Fibroblast of pulmonary artery (primary cell): ENCODE results near the gene PTPRD.

Source experiments
- DNase-seq: peaks from one replicate; pipeline ENCODE4 v3.0.0-alpha.2; 2010; ENCODE audit warnings: low read depth
- H3K4me3 ChIP-seq: replicated peaks from 2 replicates; pipeline ENCODE4 v1.5.1; 2011; ENCODE audit warnings: low read depth, mild to moderate bottlenecking, control low read depth, low read length, moderate library complexity
- CTCF ChIP-seq: IDR thresholded peaks from 2 replicates; pipeline ENCODE4 v1.5.1; 2011; ENCODE audit warnings: mild to moderate bottlenecking, control low read depth, low read length, inconsistent platforms; ENCODE audit errors: missing control alignments

Gene PTPRD

GRCh38 chr9:9997585-9997984, 615.2 kb downstream of the PTPRD start:
- TF ChIP-seq CTCF: no peak
- H3K4me3 ChIP-seq: no peak overlapping the region

GRCh38 chr9:9996259-9996658, 616.5 kb downstream of the PTPRD start:
- no peak for DNase-seq
- no peak overlapping the region for H3K4me3 ChIP-seq
- TF ChIP-seq CTCF: no peak

More at GRCh38 chr9:9997585-9997984, 615.2 kb downstream of the PTPRD start:
- no peak for DNase-seq

- DNase-seq: no peak
- H3K4me3 ChIP-seq: no peak overlapping the region
Observed at GRCh38 chr9:9992936-9993335, 619.9 kb downstream of the PTPRD start.

GRCh38 chr9:9973062-9973461, 639.7 kb downstream of the PTPRD start:
- DNase-seq: no peak
- H3K4me3 ChIP-seq: no peak overlapping the region
- no peak for TF ChIP-seq CTCF

More at GRCh38 chr9:9992936-9993335, 619.9 kb downstream of the PTPRD start:
- TF ChIP-seq CTCF: no peak

GRCh38 chr9:9970514-9970913, 642.3 kb downstream of the PTPRD start:
- H3K4me3 ChIP-seq: no peak overlapping the region
- no peak for TF ChIP-seq CTCF
- DNase-seq: no peak

GRCh38 chr9:9963841-9964240, 649.0 kb downstream of the PTPRD start:
- no peak overlapping the region for H3K4me3 ChIP-seq
- no peak for DNase-seq
- no peak for TF ChIP-seq CTCF

- TF ChIP-seq CTCF: no peak
- DNase-seq: no peak
- no peak overlapping the region for H3K4me3 ChIP-seq
Observed at GRCh38 chr9:9961934-9962333, 650.9 kb downstream of the PTPRD start.
